Right atrium auricular region (tissue), 2 donors: ENCODE measurements around the gene TCEA3. TPM values are rescaled to one million over a fixed set of nuclear protein-coding genes. Genes with fewer than 3 reads are reported as not detected.

ENCODE experiments used
- DNase-seq: peaks from one replicate; pipeline ENCODE4 v3.0.0-alpha.2; 2019; ENCODE audit warnings: low spot score
- H3K27ac ChIP-seq, 2 donors: fragments of 200-600 bp; sonication (generic); 1 replicate in 1 of 2; 2 replicates in 1 of 2; pipeline ENCODE4 v1.5.1; 2016 to 2019
- H3K27me3 ChIP-seq, 2 donors: fragments of 200-600 bp; sonication (generic); one replicate each; pipeline versions ENCODE4 v1.5.1 to v1.6.0; 2017 to 2019
- H3K36me3 ChIP-seq: fragments of 200-600 bp; sonication (generic); one replicate; pipeline ENCODE4 v1.5.1; 2016
- H3K4me1 ChIP-seq, 2 donors: fragments of 200-600 bp; sonication (generic); one replicate each; pipeline versions ENCODE4 v1.5.1 to v1.6.0; 2017 to 2019
- H3K4me3 ChIP-seq, 2 donors: fragments of 200-600 bp; sonication (generic); 1 replicate in 1 of 2; 2 replicates in 1 of 2; pipeline ENCODE4 v1.5.1; 2017 to 2019; ENCODE audit warnings: mild to moderate bottlenecking in 1 of 2, moderate library complexity in 1 of 2
- H3K9me3 ChIP-seq, 2 donors: fragments of 200-600 bp; sonication (generic); one replicate each; pipeline ENCODE4 v1.5.1; 2019
- CTCF ChIP-seq, 2 donors: fragments of 200-600 bp; sonication (generic); IDR thresholded peaks; one replicate each; pipeline ENCODE4 v1.5.1; 2019; ENCODE audit warnings: antibody characterized with exemption in 2 of 2
- total RNA-seq, 2 donors: library from RNA; depleted of rRNA; stranded (reverse); fragments of >200 nt; gene quantifications; one replicate each; pipeline ENCODE4 v1.1.0, GENCODE V29; 2016

TCEA3 gene
- total RNA-seq, 2 donors from 2014 or later, result 24.4 to 40.1 TPM

GRCh38 chr1:23419180-23419579 lies 5.4 kb downstream of the TCEA3 start:
- TF ChIP-seq CTCF (IDR thresholded peaks at IDR 0.05), result no peak
- Histone ChIP-seq H3K4me3 (no peak overlapping the region), H3K36me3 (no peaks in the 10 kb centered on the region), H3K4me1 (peaks cover 0 to 30% of the 10 kb centered on the region in 2 donors), H3K27ac (no peak overlapping the region), H3K9me3 (no peaks in the 10 kb centered on the region), H3K27me3 (no peaks in the 10 kb centered on the region)
- DNase-seq, result no peak

- no peaks in the 10 kb centered on the region for H3K27me3 ChIP-seq
- H3K4me1 ChIP-seq, result peaks cover 0 to 14% of the 10 kb centered on the region in 2 donors
- H3K4me3 ChIP-seq, result no peak overlapping the region
- no peak for DNase-seq
- no peak for TF ChIP-seq CTCF (IDR thresholded peaks at IDR 0.05)
- no peaks in the 10 kb centered on the region for H3K36me3 ChIP-seq
- H3K27ac ChIP-seq, result peak overlapping the region in 1 of 2 donors; percentile 19
- H3K9me3 ChIP-seq, result no peaks in the 10 kb centered on the region
Measured at GRCh38 chr1:23417570-23417969, 7.0 kb downstream of the TCEA3 start.

GRCh38 chr1:23416964-23417363 lies 7.6 kb downstream of the TCEA3 start:
- no peak for TF ChIP-seq CTCF (IDR thresholded peaks at IDR 0.05)
- Histone ChIP-seq H3K36me3 (no peaks in the 10 kb centered on the region), H3K4me3 (no peak overlapping the region), H3K27me3 (no peaks in the 10 kb centered on the region), H3K4me1 (peaks cover 0 to 8% of the 10 kb centered on the region in 2 donors), H3K9me3 (no peaks in the 10 kb centered on the region), H3K27ac (no peak overlapping the region)
- DNase-seq, result no peak

- H3K4me1 ChIP-seq, result peaks cover 0 to 14% of the 10 kb centered on the region in 2 donors
- no peaks in the 10 kb centered on the region for H3K27me3 ChIP-seq
- no peaks in the 10 kb centered on the region for H3K9me3 ChIP-seq
- peaks cover 5% of the 10 kb centered on the region for H3K36me3 ChIP-seq
- no peak for TF ChIP-seq CTCF (IDR thresholded peaks at IDR 0.05)
- no peak overlapping the region for H3K4me3 ChIP-seq
- peak overlapping the region in 1 of 2 donors; percentile 12 for H3K27ac ChIP-seq
- DNase-seq, result no peak
Measured at GRCh38 chr1:23408797-23409290, 15.7 kb downstream of the TCEA3 start.

- Histone ChIP-seq H3K4me1 (peaks cover 3 to 32% of the 10 kb centered on the region in 2 donors), H3K36me3 (peaks cover 5% of the 10 kb centered on the region), H3K27ac (peak overlapping the region; percentile 11 to 28), H3K4me3 (no peak overlapping the region), H3K27me3 (no peaks in the 10 kb centered on the region), H3K9me3 (no peaks in the 10 kb centered on the region)
- TF ChIP-seq CTCF (IDR thresholded peaks at IDR 0.05), result no peak
- DNase-seq, result no peak
Measured at GRCh38 chr1:23407016-23407630, 17.4 kb downstream of the TCEA3 start.

- no peaks in the 10 kb centered on the region for H3K9me3 ChIP-seq
- peaks cover 3 to 42% of the 10 kb centered on the region in 2 donors for H3K4me1 ChIP-seq
- peaks cover 5% of the 10 kb centered on the region for H3K36me3 ChIP-seq
- TF ChIP-seq CTCF (IDR thresholded peaks at IDR 0.05), result no peak
- H3K4me3 ChIP-seq, result no peak overlapping the region
- DNase-seq, result no peak
- no peak overlapping the region for H3K27ac ChIP-seq
- H3K27me3 ChIP-seq, result no peaks in the 10 kb centered on the region
Measured at GRCh38 chr1:23405946-23406345, 18.6 kb downstream of the TCEA3 start.
